NCI-H2196 treated with DMSO at 0.1 percent for 48 hours (cell line): ENCODE results near the gene KLHL29.
"Not testable (repeated sequence)": the region's sequence is repeated elsewhere in the genome, so short reads cannot be mapped to it uniquely, and the experiment has no call there.

Experiments
- DNase-seq: peaks from one replicate; lab custom pipeline; 2025; ENCODE audit not compliant: unreplicated experiment; lab: John Stamatoyannopoulos, UW

The KLHL29 gene

DNA sequence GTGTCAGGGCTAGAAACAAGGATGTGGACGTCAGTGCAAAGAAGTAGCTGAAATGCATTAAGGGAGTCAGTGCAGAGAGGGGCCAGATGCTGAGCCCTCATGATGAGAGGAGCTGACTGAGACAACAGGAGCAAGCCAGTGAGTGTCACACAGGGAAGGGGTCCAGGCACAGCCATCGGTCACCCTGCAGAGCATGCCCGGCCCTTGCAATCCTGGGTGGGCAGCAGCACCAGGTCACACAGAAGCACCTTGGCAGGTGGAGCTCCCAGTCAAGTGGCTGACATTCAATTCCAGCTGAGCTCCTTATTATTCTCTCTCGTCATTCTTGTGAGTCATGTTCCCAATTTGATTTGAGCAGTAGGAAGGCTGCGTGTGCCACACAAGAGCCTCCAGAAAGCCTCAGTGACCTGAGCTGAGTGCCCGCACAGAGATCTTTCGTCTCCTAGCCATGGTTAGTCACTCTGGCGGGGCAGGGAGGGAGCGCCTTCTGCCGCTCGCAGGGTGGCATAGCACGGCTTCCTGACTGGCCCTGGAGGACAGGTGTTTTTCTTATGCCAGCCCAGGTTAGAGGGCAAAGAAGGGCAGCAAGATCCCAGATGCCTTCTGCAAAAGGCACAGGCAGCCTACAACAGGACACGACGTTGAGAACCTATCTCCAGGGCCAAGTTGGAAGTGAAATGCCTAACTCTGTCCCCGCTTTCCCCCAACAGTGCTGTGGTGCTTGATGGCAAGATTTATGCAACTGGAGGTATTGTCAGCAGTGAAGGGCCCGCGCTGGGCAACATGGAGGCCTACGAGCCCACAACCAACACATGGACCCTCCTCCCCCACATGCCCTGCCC lies 321.0 kb downstream of the KLHL29 start:
- no peak for DNase-seq

GRCh38 chr2:23706613-23707078 lies 321.7 kb downstream of the KLHL29 start:
- no peak for DNase-seq

GRCh38 chr2:23707096-23707495 lies 322.1 kb downstream of the KLHL29 start:
- no peak for DNase-seq

- no peak for DNase-seq
Observed at GRCh38 chr2:23708771-23709170, 323.8 kb downstream of the KLHL29 start.

- no peak for DNase-seq
Observed at GRCh38 chr2:23709311-23709710, 324.3 kb downstream of the KLHL29 start.

- DNase-seq, result no peak
Observed at GRCh38 chr2:23711979-23712755, 327.2 kb downstream of the KLHL29 start.

DNA sequence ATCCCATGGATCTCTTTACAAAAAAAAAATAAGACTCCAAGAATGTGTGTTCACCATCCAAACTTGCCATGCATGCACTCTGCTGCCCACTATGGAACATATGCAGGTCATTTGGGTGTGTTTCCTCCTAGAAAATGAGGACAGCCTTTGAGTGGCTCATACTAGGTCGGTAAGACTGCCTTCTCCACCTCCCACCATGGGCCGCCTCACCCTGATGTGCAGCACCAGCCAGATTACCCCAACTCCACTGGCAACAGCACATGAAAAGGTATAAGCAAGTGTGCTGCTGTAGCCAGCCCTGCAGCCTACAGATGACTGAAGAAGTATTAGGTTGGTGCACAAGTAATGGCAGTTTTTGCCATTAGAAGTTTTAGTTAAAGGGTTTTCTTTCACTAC lies 327.8 kb downstream of the KLHL29 start:
- DNase-seq, result no peak

DNA sequence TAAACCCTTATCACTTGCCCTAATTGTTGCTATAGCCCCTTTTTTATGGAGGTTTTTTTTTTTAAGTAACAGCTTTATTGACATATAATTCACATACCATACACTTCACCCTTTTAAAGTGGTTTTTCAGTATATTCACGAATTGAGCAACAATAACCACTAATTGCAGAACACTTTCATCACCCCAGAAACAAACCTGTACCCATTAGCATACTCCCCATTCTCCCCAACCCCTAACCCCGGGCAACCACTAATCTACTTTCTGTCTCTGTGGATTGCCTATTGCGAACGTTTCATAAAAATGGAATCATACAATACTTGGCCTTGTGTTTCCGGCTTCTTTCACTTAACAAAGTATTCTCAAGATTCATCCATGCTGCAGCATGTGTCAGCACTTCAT lies 328.4 kb downstream of the KLHL29 start:
- DNase-seq, result no peak

GRCh38 chr2:23718931-23719700 lies 334.1 kb downstream of the KLHL29 start:
- no peak for DNase-seq

- no peak for DNase-seq
Observed at GRCh38 chr2:23719716-23720115, 334.7 kb downstream of the KLHL29 start.

DNA sequence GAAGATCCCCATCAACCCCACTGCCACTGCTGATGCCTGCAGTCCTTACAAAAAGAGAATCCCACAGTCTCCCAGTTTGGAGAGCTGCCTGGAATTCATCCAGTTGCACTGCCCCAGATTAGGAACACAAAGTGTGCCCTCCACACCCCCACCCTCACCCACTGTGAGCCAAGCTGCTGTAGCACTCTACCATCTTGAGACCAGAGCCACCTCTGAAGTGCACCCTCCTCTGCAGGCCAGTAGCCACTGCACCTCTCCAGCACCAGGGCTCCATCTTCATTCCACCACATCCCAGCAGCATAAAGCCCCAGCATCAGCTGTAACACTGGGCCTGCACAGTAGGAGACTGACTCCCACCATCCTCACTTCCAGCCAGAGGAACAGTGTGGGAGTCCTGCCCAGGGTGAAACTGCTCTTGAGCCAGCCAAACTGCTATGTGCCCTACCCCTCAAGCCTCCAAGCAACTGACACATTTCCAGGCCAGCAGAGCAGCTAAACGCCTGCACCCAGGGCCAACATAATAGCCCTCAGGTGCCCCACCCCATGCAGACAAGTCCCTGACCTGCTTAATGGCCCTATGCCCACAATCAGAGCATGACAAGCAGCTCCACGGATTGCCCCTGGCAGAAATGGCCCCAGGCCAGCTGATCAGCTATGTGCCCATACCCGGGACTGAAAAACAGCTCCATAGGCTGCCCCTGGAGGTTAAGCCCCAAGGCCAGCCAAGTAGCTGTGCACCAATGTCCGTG lies 335.9 kb downstream of the KLHL29 start:
- DNase-seq, result no peak

GRCh38 chr2:23721454-23721826 lies 336.5 kb downstream of the KLHL29 start:
- DNase-seq, result no peak

DNA sequence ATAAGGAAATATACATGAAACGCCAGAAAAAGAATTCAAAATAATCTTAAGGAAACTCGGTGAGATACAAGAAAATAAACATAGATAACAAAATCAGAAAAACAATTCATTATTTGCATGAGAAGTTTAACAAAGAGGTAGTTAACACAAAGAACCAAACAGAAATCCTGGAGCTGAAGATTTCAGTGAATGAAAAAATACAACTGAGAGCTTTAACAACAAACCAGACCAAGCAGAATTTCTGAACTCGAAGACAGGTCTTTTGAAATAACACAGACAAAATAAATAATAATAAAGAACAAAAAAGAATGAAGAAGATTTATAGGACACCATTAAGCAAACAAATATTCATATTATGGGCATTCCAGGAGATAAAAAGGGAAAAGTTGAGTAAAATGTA lies 337.3 kb downstream of the KLHL29 start:
- DNase-seq, result no peak

DNA sequence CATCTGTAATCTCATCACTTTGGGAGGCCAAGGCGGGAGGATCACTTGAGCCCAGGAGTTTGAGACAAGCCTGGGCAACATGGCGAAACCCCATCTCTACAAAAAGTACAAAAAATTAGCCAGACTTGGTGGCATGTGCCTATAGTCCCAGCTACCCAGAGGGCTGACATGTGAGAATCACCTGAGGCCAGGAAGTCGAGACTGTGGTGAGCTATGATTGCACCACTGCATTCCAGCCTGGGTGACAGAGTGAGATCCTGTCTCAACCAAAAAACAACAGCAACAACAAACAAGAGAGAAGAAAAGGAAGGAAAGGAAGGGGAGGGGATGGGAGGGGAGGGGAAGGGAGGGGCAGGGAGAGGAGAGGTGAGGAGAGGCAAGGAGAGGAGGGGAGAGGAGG lies 338.1 kb downstream of the KLHL29 start:
- DNase-seq, result not testable (repeated sequence)

GRCh38 chr2:23734416-23734815 lies 349.4 kb downstream of the KLHL29 start:
- DNase-seq, result no peak

DNA sequence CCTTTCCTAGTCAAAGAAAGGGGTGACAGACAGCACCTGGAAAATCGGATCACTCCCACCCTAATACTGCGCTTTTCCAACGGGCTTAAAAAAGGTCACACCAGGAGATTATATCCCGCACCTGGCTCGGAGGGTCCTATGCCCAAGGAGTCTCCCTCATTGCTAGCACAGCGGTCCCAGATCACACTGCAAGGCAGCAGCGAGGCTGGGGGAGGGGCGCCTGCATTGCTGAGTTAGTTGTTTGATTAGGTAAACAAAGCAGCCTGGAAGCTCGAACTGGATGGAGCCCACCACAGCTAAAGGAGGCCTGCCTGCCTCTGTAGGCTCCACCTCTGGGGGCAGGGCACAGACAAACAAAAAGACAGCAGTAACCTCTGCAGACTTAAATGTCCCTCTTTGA lies 351.8 kb downstream of the KLHL29 start:
- DNase-seq, result not testable (repeated sequence)

- DNase-seq, result no peak
Observed at GRCh38 chr2:23745068-23745725, 360.2 kb downstream of the KLHL29 start.

GRCh38 chr2:23745726-23746105 lies 360.7 kb downstream of the KLHL29 start:
- no peak for DNase-seq

DNA sequence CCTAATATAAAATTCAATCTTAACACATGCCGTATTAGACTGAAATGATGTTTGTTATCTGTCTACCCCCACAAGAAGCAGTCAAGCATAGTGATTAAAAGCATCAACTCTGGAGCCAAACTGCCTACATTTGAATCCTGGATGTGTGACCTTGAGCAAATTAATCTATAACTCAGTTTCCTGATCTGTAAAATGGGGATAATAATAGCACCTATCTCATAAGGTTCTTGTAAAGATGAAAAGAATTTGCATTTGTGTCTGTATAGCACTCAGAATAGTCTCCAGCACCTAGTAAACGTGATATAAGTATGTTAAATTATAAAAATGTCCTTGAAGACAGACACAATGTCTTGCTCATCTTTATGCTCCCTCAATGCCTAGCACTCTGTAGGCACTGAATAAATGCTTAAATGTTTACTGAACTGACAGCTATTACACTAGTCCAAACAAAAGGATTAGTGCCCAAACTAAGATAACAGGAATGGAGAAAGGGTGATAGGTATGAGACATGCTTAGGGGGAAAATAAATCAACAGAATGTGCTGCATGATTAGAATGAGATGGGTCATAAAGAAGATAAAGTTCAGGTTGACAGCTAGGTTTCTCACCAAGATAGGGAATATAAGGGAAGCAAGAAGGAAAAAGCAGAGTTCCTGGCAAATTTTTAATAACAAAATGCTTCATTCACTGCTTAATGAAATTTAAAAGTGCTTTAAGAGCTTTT lies 361.3 kb downstream of the KLHL29 start:
- DNase-seq, result no peak
